Nephron progenitor cell (in vitro differentiated cells): ENCODE data around the gene WDR7.
A peak's percentile ranks its signal among the peaks of the same experiment; 100 is the strongest.

ENCODE experiments used
- DNase-seq: peaks from one replicate; pipeline ENCODE4 v3.0.0; 2021
- H3K27ac Mint-ChIP-seq: 2 replicates; pipeline ENCODE4 v1.8.0; 2021; ENCODE audit warnings: mild to moderate bottlenecking, moderate library complexity, mixed read lengths
- H3K27me3 Mint-ChIP-seq: 2 replicates; pipeline ENCODE4 v1.8.0; 2021; ENCODE audit warnings: mild to moderate bottlenecking, low read depth, mixed read lengths; ENCODE audit not compliant: poor library complexity
- H3K36me3 Mint-ChIP-seq: 2 replicates; pipeline ENCODE4 v1.8.0; 2021; ENCODE audit warnings: low read depth, mixed read lengths
- H3K4me1 Mint-ChIP-seq: 2 replicates; pipeline ENCODE4 v1.8.0; 2021; ENCODE audit warnings: mixed read lengths
- H3K4me3 Mint-ChIP-seq: 2 replicates; pipeline ENCODE4 v1.8.0; 2021; ENCODE audit warnings: mild to moderate bottlenecking, moderate library complexity, mixed read lengths
- H3K9me3 Mint-ChIP-seq: 2 replicates; pipeline ENCODE4 v1.8.0; 2021; ENCODE audit warnings: mild to moderate bottlenecking, moderate library complexity, mixed read lengths
- CTCF ChIP-seq: fragments of 200-600 bp; sonication (generic); IDR thresholded peaks from 2 replicates; pipeline ENCODE4 v1.5.0; 2021; ENCODE audit warnings: antibody characterized with exemption

Gene WDR7

DNA sequence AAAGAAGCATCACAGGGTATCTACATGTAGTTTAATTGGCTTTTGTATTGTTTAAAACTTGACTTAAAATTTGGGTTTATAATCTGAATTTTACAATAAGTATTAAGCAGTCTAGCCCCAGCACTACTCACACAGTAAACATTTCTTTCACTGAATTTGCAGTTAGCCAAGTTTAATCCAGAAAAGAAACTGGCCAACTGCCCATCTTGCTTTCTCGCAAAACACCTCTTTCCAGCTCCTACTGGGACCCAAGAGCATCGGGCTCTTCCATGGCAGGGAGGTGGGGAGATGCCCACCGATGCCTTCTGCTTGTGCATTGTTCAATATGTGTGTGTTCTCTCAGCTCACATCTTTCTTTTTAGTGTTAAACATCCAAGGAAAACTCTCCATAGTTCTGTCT, 283.0 kb downstream of the WDR7 start:
- DNase-seq: no peak
- no peaks in the 10 kb centered on the region for H3K36me3 Mint-ChIP-seq
- no peaks in the 10 kb centered on the region for H3K4me1 Mint-ChIP-seq
- no peak overlapping the region for H3K4me3 Mint-ChIP-seq
- TF ChIP-seq CTCF: no peak
- peaks cover 7% of the 10 kb centered on the region for H3K27me3 Mint-ChIP-seq
- no peaks in the 10 kb centered on the region for H3K9me3 Mint-ChIP-seq
- no peak overlapping the region for H3K27ac Mint-ChIP-seq

GRCh38 chr18:56934906-56935305, 283.7 kb downstream of the WDR7 start:
- Mint-ChIP-seq H3K36me3 (no peaks in the 10 kb centered on the region), H3K27me3 (peaks cover 7% of the 10 kb centered on the region), H3K9me3 (no peaks in the 10 kb centered on the region), H3K4me3 (no peak overlapping the region), H3K27ac (no peak overlapping the region), H3K4me1 (no peaks in the 10 kb centered on the region)
- no peak for TF ChIP-seq CTCF
- DNase-seq: no peak

GRCh38 chr18:56935434-56936040, 284.4 kb downstream of the WDR7 start:
- no peak overlapping the region for H3K4me3 Mint-ChIP-seq
- peak overlapping the region; percentile 14 for H3K27ac Mint-ChIP-seq
- no peaks in the 10 kb centered on the region for H3K9me3 Mint-ChIP-seq
- no peaks in the 10 kb centered on the region for H3K36me3 Mint-ChIP-seq
- H3K4me1 Mint-ChIP-seq: no peaks in the 10 kb centered on the region
- no peak for TF ChIP-seq CTCF
- H3K27me3 Mint-ChIP-seq: peaks cover 7% of the 10 kb centered on the region
- DNase-seq: no peak

GRCh38 chr18:56936457-56936856, 285.3 kb downstream of the WDR7 start:
- DNase-seq: no peak
- peaks cover 3% of the 10 kb centered on the region for H3K27me3 Mint-ChIP-seq
- H3K9me3 Mint-ChIP-seq: no peaks in the 10 kb centered on the region
- H3K36me3 Mint-ChIP-seq: no peaks in the 10 kb centered on the region
- TF ChIP-seq CTCF: no peak
- H3K4me1 Mint-ChIP-seq: no peaks in the 10 kb centered on the region
- no peak overlapping the region for H3K4me3 Mint-ChIP-seq
- H3K27ac Mint-ChIP-seq: no peak overlapping the region

- Mint-ChIP-seq H3K9me3 (no peaks in the 10 kb centered on the region), H3K36me3 (no peaks in the 10 kb centered on the region), H3K27me3 (peaks cover 3% of the 10 kb centered on the region), H3K27ac (no peak overlapping the region), H3K4me3 (no peak overlapping the region), H3K4me1 (no peaks in the 10 kb centered on the region)
- no peak for DNase-seq
- no peak for TF ChIP-seq CTCF
These were observed 286.8 kb downstream of the WDR7 start for GRCh38 chr18:56937874-56938430.
